GM18909 (cell line): ENCODE measurements around the gene ZNF506.
"Not testable (repeated sequence)": the region's sequence is repeated elsewhere in the genome, so short reads cannot be mapped to it uniquely, and the experiment has no call there.

Source experiments
- ATAC-seq: cut with Tn5 transposase; IDR thresholded peaks from one replicate; pipeline ENCODE4 v1.9.1; 2021; ENCODE audit warnings: mild to moderate bottlenecking; ENCODE audit not compliant: unreplicated experiment, poor library complexity

The ZNF506 gene

DNA sequence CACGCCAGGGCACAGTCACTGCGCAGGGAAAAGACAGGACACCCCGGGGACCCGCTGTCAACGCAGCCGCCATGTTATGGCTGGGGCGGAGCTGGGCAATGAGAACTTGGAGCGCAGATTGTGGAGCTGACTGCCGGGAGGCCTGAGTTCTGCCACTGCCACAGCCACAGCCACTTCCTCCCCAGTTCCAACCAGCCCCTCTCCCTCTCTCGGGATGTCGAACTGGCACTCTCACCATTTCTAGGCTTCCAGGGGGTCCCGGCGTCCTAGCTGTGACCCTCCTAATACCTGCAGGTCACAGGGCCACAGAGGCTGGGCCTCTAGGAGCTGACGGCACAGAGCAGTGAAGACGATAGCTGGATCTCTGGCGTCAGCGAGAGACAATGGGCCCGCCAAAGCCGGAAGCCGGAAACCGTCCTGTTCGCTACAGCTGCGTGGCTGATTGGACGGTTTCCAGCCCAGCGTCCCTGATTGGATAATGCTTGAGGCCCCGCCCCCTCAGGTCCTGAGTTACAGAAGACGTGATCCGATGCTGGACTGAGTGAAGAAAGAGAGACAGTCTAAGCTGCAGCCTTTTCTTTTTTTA lies at the start of gene ZNF506:
ZNF506 (minus strand) TSS at position 385 of the 586 bp plus-strand sequence; CDS start at position 238, 147 bp downstream.
- ATAC-seq, result peak; percentile 90

DNA sequence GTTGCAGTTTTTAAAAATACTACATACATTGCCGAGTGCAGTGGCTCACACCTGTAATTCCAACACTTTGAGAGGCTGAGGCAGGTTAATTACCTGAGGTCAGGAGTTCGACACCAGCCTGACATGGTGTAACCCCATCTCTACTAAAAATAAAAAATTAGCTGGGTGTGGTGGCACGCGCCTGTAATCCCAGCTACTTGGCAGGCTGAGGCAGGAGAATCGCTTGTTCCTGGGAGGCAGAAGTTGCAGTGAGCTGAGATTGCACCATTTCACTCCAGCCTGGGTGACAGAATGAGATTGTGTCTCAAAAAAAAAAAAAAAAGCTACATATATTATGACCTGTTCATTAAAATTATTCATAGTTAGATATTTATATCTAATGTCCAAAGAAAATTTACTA lies 48.5 kb upstream of the ZNF506 start:
- ATAC-seq, result not testable (repeated sequence)

DNA sequence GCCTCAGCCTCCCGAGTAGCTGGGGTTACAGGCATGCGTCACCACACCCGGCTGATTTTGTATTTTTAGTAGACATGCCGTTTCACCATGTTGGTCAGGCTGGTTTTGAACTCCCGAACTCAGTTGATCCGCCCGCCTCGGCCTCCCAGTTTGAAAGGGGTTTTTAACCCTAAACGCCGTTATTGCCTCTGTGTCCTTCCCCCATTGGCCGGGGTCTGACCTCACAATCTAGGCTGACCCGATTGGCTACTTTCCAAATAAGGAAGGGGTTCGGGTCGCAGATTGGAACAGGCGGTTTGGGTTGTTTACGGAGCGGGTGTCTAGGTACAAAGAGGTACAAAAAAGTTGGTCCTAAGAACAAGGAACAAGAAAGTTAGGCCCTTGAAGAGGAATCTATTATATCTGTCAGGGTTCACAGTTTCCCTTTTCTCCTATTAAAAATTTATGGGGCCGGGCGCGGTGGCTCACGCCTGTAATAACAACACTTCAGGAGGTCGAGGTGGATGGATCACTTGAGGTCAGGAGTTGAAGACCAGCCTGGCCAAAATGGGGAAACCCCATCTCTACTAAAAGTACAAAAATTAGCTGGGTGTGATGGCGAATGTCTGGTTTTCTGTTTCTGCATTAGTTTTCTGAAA lies 45.2 kb upstream of the ZNF506 start:
- no peak for ATAC-seq

DNA sequence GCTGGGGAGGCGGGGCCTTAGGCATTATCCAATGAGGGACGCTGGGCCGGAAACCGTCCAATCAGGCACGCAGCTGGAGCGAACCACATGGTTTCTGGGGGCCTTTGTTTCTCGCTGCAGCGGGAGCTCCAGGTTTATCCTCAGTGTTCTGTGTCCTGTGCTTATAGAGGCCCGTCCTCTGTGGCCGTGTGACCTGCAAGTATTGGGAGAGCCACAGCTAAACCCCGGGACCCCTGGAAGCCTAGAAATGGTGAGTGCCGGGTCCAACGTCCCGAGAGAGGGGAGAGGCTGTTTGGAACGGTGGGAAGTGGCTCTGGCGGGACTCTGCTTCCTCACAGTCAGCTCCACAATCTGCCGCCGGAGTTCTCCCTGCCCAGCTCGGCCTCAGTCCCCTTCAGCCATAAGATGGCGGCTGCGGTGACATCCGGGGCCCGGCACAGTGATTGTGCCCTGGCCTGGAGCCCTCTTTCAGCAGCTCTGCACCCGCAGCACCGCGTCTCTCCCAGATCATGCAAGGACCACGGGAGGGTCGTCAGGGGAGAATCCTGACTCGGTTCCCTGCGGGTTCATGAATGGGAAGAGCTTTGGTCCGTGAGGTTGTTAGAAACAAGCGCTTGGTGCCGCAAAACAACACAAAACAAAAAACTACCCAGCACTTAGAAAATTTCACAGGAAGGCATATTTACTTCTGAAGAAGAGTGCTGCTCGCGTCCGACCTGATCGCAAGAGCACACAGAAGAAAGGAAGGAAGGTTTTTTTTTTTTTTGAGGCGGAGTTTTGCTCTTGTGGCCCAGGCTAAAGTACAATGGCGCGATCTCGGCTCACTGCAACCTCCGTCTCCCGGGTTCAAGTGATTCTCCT lies 44.4 kb upstream of the ZNF506 start, which contains the start of gene ZNF253:
ZNF253 (plus strand) TSS at position 133 of the 861 bp plus-strand sequence; CDS start at position 248, 115 bp downstream.
- ATAC-seq, result peak; percentile 98

DNA sequence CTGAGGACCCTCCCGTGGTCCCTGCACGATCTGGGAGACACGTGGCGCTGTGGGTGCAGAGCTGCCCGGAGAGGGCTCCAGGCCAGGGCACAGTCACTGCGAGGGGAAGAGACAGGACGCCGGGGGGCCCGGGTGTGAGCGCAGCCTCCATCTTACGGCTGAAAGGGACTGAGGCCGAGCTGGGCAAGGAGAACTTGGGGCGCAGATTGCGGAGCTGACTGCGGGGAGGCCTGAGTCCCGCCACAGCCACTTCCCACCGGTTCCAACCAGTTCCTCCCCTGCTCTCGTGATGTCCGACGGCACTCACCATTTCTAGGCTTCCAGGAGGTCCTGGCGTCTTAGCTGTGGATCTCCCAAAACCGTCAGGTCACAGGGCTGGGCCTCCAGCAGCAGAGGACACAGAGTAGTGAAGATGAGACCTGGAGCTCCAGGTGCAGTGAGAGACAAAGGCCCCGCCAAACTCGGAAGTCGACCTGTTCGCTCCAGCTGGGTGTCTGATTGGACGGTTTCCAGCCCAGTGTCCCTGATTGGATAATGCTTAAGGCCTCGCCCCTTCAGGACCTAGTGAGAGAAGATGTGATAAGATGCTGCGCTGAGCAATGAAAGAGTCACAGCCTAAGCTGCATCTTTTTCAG lies 39.3 kb upstream of the ZNF506 start:
- ATAC-seq, result no peak

DNA sequence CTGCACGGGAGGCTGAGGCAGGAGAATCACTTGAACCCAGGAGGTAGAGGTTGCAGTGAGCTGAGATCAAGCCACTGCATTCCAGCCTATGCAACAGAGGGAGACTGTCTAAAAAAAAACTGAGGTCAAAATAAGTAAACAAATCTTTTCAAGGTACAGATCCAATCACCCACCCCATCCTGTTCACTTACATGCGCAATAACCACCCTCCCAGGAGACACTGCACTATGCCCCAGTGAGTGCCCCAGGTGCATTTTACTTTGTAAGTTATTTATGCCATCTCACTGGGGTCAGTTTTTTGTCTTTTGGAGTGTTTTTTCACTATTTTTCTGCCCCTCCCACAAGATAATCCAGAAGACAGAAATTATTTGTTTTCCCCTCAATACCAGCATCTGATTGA lies 37.2 kb upstream of the ZNF506 start:
- ATAC-seq, result no peak

DNA sequence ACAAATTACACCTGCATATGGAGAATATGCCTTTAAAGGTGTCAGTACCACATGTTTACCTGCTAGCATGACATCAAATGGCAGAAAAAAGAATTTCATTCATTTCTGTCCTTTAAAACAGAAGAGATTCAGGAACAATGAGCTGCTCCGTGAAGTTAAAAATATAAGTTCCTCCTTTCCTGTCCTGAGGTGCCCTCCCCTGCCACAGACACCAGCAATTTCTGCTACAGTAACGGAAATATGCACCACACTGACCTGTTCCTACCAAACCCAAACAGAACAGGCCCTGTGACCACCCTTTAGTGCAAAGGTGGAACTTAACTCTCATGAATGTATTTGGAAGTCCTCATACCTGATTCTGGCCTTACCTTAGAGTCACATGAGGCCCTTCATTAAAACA lies 30.2 kb upstream of the ZNF506 start:
- not testable (repeated sequence) for ATAC-seq

DNA sequence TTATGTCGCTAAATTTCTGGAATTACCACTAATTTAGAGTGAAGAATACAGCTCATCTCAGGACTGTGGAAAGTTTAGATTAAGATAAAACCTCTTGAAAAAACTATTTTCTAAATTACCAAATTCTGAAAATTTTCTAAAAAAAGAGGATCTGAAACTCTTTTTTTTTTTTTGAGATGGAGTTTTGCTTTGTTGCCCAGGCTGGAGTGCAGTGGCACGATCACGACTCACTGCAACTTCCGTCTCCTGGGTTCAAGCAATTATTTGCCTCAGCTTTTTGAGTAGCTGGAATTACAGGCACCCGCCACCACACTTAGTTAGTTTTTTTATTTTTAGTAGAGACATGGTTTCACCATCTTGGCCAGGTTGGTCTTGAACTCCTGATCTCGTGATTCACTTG lies 27.5 kb upstream of the ZNF506 start:
- ATAC-seq, result no peak

DNA sequence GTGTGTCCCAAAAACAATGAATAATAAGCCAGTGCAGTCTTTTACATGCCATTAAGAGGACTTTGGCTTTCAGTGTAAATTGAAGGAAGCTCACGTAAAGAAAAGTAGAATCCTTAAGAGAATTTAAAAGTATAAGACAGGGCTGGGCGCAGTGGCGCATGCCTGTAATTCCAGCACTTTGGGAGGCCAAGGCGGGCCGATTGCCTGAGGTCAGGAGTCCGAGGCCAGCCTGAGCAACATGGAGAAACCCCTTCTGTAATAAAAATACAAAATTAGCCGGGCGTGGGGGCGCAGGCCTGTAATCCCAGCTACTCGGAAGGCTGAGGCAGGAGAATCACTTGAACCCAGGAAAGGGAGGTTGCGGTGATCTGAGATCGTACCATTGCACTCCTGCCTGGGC lies 26.2 kb upstream of the ZNF506 start:
- ATAC-seq, result no peak

DNA sequence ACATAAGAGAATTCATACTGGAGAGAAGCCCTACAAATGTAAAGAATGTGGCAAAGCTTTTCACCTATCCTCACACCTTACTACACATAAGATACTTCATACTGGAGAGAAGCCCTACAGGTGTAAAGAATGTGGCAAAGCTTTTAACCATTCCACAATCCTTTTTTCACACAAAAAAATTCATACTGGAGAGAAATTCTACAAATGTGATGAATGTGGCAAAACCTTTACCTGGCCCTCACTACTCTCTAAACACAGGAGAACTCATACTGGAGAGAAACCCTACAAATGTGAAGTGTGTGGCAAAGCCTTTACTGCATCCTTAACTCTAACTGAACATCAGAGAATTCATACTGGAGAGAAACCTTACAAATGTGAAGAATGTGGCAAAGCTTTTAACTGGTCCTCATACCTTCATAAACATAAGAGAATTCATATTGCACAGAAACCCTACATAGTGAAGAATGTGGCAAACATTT lies 14.0 kb upstream of the ZNF506 start:
- no peak for ATAC-seq

DNA sequence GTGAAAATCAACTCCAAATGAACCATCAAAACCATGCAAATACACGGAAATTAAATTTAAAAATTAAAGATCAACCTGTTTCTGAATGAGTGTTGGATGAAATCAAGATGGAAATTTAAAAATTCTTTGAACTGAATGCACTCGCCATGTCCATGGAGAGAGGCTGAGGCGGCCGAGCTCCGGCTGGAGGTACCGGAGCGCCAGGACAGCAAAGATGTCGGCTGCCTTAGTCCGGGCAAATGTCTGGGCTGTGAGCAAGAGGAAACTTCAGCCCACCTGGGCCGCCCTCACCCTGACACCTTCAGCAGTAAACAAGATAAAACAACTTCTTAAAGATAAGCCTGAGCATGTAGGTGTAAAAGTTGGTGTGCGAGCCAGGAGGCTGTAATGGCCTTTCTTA lies 5.3 kb upstream of the ZNF506 start:
- ATAC-seq, result no peak

DNA sequence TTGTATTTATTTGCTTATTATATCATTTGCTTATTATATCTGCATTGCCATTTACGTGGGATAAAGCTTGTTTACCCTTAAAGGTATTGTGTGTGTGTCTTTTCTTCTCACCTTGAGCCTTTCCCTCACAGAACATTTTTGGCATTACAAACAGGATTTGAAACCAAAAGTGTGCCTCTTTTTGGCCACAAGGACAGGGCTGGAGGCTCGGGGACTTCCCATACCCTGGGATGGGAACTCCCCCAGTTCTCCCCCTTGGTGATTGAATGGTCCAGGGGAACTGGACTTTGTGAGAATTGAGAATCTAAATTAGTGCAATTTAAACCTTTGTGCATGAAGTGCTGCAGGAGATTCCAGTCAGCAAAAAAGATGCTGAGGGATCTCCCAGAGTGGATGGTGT lies 2.4 kb upstream of the ZNF506 start:
- no peak for ATAC-seq

DNA sequence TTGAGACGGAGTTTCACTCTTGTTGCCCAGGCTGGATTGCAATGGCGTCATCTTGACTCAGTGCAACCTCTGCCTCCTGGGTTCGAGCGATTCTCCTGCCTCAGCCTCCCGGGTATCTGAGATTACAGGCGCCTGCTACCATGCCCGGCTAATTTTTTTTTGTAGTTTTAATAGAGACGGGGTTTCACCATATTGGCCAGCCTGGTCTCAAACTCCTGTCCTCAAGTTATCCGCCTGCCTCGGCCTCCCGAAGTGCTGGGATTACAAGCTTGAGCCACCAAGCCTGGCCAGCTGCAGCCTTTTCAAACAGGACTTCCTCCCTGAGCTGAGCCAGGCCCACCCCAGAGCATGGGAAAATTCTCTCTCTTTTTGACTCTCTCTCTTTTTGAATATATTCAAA lies 426 bp upstream of the ZNF506 start:
- ATAC-seq, result peak; percentile 7

DNA sequence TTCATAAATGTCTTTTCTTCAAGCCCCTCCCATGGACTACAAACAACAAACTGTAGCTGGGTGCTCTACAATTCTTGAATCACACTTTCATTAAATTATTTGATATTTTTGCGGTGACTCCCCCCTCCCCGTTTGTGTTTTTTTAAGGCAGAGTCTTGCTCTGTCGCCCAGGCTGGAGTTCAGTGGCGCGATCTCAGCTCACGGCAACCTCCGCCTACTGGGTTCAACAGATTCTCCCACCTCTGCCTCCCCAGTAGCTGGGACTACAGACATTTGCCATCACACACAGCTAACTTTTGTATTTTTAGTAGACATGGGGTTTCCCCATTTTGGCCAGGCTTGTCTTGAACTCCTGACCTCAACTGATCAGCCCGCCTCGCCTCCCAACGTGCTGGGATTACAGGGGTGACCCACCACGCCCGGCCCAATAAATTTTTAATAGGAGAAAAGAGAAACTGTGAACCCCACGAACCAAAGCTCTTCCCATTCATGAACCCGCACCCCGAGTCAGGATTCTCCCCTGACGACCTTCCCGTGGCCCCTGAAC lies 703 bp downstream of the ZNF506 start:
- no peak for ATAC-seq

DNA sequence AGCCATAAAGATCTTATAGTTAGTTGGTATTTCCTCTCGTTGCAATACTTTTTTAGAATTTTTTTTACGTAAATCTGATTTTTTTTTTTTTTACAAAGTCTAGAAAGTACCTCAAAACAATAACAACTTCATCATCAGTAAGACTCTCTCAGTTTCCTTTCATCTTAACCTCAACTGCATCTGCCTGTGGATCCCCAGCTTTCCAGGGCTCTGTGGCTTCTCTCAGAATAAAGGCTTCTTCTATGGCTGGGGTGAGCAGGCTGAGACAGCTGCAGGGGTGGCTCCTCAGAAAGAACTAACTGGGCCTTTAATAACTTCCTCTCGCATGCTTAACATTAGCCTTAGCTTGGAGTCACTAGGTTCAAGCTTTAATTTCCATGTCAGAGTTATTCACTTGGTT lies 4.2 kb downstream of the ZNF506 start:
- ATAC-seq, result no peak

DNA sequence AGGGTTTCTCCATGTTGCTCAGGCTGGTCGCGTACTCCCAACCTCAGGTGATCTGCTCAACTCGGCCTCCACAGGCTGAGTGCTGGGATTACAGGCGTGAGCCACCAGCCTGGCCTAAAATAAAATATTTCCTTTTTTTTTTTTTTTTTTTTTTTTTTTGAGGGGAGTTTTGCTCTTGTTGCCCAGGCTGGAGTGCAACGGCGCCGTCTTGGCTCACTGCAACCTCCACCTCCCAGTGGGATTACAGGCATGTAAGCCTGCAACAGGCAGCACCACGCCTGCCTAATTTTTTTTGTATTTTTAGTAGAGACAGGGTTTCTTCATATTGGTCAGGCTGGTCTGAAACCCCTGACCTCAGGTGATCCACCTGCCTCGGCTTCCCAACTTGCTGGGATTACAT lies 4.9 kb downstream of the ZNF506 start:
- no peak for ATAC-seq

DNA sequence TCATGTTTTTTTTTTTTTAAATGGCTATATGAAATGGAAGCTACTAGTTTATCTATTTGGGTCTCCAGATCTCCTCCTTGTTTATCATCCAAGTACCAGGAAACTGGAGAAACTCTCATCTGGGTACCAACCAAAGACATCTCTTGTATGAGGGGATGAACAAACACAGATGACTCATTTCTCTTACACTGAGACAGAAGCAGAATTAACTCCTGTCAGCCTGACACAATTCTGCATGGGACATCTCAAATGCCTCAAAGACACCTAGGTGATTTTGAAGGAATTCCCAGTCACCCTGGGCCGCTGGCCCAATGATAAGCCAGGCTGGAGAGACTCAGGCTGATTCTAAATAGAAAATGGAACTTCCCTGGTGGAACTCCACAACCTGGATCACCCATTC lies 9.6 kb downstream of the ZNF506 start:
- not testable (repeated sequence) for ATAC-seq

DNA sequence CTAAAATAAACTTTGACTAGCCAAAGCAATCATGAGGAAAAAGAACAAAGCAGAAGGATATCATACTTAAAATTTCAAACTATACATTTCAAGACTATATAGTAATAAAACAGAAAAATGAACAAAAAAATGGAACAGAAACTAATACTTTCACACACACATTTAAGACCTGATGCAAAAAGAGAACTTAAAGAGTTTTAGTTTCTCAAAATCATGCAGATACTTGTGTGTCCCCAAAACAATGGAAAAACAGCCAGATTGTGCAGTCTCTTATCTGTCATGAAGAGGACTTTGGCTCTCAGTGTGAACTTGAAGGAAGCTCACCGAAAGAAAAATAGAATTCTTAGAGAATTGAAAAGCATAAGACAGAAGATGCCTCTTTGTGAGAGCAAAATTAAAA lies 16.1 kb downstream of the ZNF506 start:
- no peak for ATAC-seq

DNA sequence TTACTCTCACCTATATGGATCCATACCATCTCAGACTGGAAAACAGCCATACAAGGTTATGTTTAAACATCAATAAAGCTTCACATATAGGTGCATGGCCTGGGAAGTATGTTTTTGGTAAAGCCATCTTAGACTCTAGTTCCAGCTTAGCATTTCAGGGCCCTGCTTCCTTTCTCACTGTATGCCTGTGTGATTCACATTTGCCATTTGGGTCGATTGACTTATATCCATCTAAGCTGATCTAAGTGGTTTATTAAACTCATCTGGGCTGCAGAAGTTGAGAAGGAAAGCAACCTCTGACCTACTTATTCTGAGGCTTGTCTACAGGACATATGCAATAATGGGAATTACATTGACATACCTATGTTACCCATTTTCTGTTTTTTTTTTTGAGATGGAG lies 33.5 kb downstream of the ZNF506 start:
- no peak for ATAC-seq

DNA sequence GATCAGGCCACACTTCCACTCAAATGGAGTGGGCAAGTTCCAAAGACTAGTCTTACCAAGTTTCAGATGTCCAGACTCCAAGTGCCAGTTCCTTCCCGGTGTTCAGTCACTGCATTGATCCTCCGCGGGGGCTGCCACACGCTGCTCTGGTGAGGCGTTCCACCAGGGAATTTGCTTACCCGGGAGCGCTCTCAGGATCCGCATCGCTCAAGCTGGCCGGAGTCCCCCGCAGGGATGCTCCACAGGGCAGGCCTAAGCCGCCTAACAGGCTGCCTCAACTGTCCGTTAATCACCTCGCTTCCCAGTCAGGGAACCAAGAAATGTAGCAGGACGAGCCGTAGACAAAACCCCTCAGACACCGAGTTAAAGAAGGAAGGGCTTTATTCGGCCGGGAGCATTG lies 36.1 kb downstream of the ZNF506 start:
- ATAC-seq, result not testable (repeated sequence)
